SK-N-SH (cell line): ENCODE results near the gene RIPK4. TPM values are rescaled to one million over a fixed set of nuclear protein-coding genes. Genes with fewer than 3 reads are reported as not detected.

ENCODE experiments used
- CTCF ChIA-PET: fragments of 300-600, 350-600 bp; formaldehyde crosslinking; extraction: SDS; loops from one replicate; lab custom pipeline; 2021; lab: Yijun Ruan, JAX
- POLR2A ChIA-PET: fragments of 350-600 bp; sonication (Branson Sonifier 250); formaldehyde crosslinking; extraction: SDS; loops from one replicate; lab custom pipeline; 2020; ENCODE audit warnings: antibody characterized with exemption, inconsistent platforms; lab: Yijun Ruan, JAX
- DNase-seq: peaks from one replicate; pipeline ENCODE4 v3.0.0; 2012
- H2AFZ ChIP-seq: fragments of 200-600 bp; sonication (generic); 2 replicates; pipeline ENCODE4 v1.8.1; 2016; ENCODE audit warnings: antibody characterized with exemption, mild to moderate bottlenecking, low read depth
- H3F3A ChIP-seq: fragments of 200-600 bp; sonication (generic); replicated peaks from 2 replicates; pipeline ENCODE3; 2016; ENCODE audit warnings: antibody characterized with exemption, mild to moderate bottlenecking; ENCODE audit not compliant: insufficient read depth
- H3K27ac ChIP-seq, 2 experiments: fragments of 200-500 bp in 1 of 2; fragments of 200-600 bp in 1 of 2; sonication (Bioruptor generic) in 1 of 2; sonication (generic), shearing (Covaris generic) in 1 of 2; 2 replicates each; pipeline versions ENCODE4 v1.5.1 to v1.6.1; 2014 to 2016; ENCODE audit warnings: low read depth in 2 of 2, inconsistent platforms in 1 of 2, low read length in 1 of 2, mild to moderate bottlenecking in 1 of 2, mixed read lengths in 1 of 2
- H3K27me3 ChIP-seq: fragments of 200-600 bp; sonication (generic), shearing (Covaris generic); 2 replicates; pipeline ENCODE4 v1.6.1; 2016; ENCODE audit warnings: mixed run types; ENCODE audit not compliant: insufficient read depth
- H3K36me3 ChIP-seq, 2 experiments: fragments of 200-500 bp in 1 of 2; fragments of 200-600 bp in 1 of 2; sonication (Bioruptor generic) in 1 of 2; sonication (generic) in 1 of 2; replicated peaks in 1 of 2; 2 replicates each; pipeline versions ENCODE3 to v1.5.1; 2014 to 2016; ENCODE audit warnings: low read length in 1 of 2, mild to moderate bottlenecking in 1 of 2; ENCODE audit not compliant: insufficient read depth in 2 of 2, control insufficient read depth in 1 of 2
- H3K4me1 ChIP-seq, 2 experiments: fragments of 200-500 bp in 1 of 2; fragments of 200-600 bp in 1 of 2; sonication (Bioruptor generic) in 1 of 2; sonication (generic), shearing (Covaris generic) in 1 of 2; 2 replicates each; pipeline versions ENCODE4 v1.5.1 to v1.6.1; 2014 to 2016; ENCODE audit warnings: low read depth in 1 of 2, low read length in 1 of 2, mixed run types in 1 of 2; ENCODE audit not compliant: insufficient read depth in 2 of 2, control insufficient read depth in 1 of 2
- H3K4me2 ChIP-seq: fragments of 200-600 bp; sonication (generic), shearing (Covaris generic); 2 replicates; pipeline ENCODE4 v1.6.1; 2017; ENCODE audit warnings: mixed run types
- H3K4me3 ChIP-seq, 2 experiments: fragments of 200-500 bp in 1 of 2; fragments of 200-600 bp in 1 of 2; sonication (Bioruptor generic) in 1 of 2; sonication (generic), shearing (Covaris generic) in 1 of 2; 2 replicates each; pipeline versions ENCODE4 v1.5.1 to v1.8.1; 2014 to 2016; ENCODE audit warnings: low read depth in 2 of 2, inconsistent platforms in 1 of 2, low read length in 1 of 2, mild to moderate bottlenecking in 1 of 2, mixed read lengths in 1 of 2, moderate library complexity in 1 of 2
- H3K79me2 ChIP-seq: fragments of 200-600 bp; sonication (generic); 2 replicates; pipeline ENCODE4 v1.8.1; 2017; ENCODE audit warnings: mild to moderate bottlenecking; ENCODE audit not compliant: insufficient read depth
- H3K9ac ChIP-seq: fragments of 200-600 bp; sonication (generic); 2 replicates; pipeline ENCODE4 v1.6.1; 2017; ENCODE audit warnings: mixed run types
- H3K9me2 ChIP-seq: fragments of 200-600 bp; sonication (generic); 2 replicates; pipeline ENCODE4 v1.6.1; 2017; ENCODE audit warnings: mixed run types
- H3K9me3 ChIP-seq: fragments of 200-600 bp; sonication (generic); 2 replicates; pipeline ENCODE4 v1.6.1; 2017; ENCODE audit warnings: mixed run types, mild to moderate bottlenecking, moderate library complexity
- H4K20me1 ChIP-seq: fragments of 200-600 bp; sonication (generic); 2 replicates; pipeline ENCODE4 v1.6.1; 2017; ENCODE audit warnings: mild to moderate bottlenecking, mixed run types; ENCODE audit not compliant: insufficient read depth
- FOXJ3 ChIP-seq: sonication (generic); formaldehyde crosslinking; IDR thresholded peaks from 2 replicates; pipeline ENCODE4 v1.5.1; 2020; ENCODE audit warnings: mild to moderate bottlenecking, missing genetic modification reagents
- FOXM1 ChIP-seq: IDR thresholded peaks from 2 replicates; pipeline ENCODE4 v1.4.0; 2012; ENCODE audit warnings: low read depth, mild to moderate bottlenecking
- JUND ChIP-seq: IDR thresholded peaks from 2 replicates; pipeline ENCODE4 v1.4.0; 2012
- MEF2A ChIP-seq: IDR thresholded peaks from 2 replicates; pipeline ENCODE4 v1.4.0; 2012; ENCODE audit warnings: low read depth, borderline replicate concordance
- NFIC ChIP-seq: IDR thresholded peaks from 2 replicates; pipeline ENCODE4 v1.4.0; 2012; ENCODE audit warnings: borderline replicate concordance
- NRF1 ChIP-seq: IDR thresholded peaks from 2 replicates; pipeline ENCODE4 v1.6.1; 2012; ENCODE audit warnings: low read depth, mild to moderate bottlenecking, low read length
- RCOR1 ChIP-seq: fragments of 150-350 bp; IDR thresholded peaks from 2 replicates; pipeline ENCODE4 v1.6.1; 2017; ENCODE audit warnings: antibody characterized with exemption, low read length
- RFX5 ChIP-seq: IDR thresholded peaks from 2 replicates; pipeline ENCODE4 v1.6.1; 2012; ENCODE audit warnings: mild to moderate bottlenecking, improper control_type of control experiment, low read length
- RXRA ChIP-seq: IDR thresholded peaks from 2 replicates; pipeline ENCODE4 v1.4.0; 2012; ENCODE audit warnings: low read depth, mild to moderate bottlenecking, borderline replicate concordance
- TEAD4 ChIP-seq: IDR thresholded peaks from 2 replicates; pipeline ENCODE4 v1.4.0; 2012; ENCODE audit warnings: mild to moderate bottlenecking, borderline replicate concordance; ENCODE audit not compliant: insufficient read depth
- WGBS: methylation state at CpG from one replicate; pipeline ENCODE4 v1.1.6; 2017; ENCODE audit warnings: low lambda C conversion rate; 5-methylcytosine and 5-hydroxymethylcytosine counted together
- polyA plus RNA-seq, 3 experiments: library from polyadenylated mRNA; depleted of rRNA; stranded (reverse); fragments of >200 nt; gene quantifications; 2 replicates each; pipeline ENCODE4 v1.2.3, GENCODE V29; 2012
- TF ChIP-seq, protein P1 (sequence below): fragments of 150-350 bp; IDR thresholded peaks from 2 replicates; pipeline ENCODE4 v1.6.1; 2017; ENCODE audit warnings: antibody characterized with exemption, low read length, low read depth, borderline replicate concordance
- TF ChIP-seq, protein P2 (sequence below): fragments of 150-350 bp; IDR thresholded peaks from 2 replicates; pipeline ENCODE4 v1.6.1; 2016; ENCODE audit warnings: mild to moderate bottlenecking, low read depth, low read length

Gene RIPK4
- polyA plus RNA-seq, 1 of the 3 experiments (the other 2 are of a cell fraction): 11.0 TPM

DNA sequence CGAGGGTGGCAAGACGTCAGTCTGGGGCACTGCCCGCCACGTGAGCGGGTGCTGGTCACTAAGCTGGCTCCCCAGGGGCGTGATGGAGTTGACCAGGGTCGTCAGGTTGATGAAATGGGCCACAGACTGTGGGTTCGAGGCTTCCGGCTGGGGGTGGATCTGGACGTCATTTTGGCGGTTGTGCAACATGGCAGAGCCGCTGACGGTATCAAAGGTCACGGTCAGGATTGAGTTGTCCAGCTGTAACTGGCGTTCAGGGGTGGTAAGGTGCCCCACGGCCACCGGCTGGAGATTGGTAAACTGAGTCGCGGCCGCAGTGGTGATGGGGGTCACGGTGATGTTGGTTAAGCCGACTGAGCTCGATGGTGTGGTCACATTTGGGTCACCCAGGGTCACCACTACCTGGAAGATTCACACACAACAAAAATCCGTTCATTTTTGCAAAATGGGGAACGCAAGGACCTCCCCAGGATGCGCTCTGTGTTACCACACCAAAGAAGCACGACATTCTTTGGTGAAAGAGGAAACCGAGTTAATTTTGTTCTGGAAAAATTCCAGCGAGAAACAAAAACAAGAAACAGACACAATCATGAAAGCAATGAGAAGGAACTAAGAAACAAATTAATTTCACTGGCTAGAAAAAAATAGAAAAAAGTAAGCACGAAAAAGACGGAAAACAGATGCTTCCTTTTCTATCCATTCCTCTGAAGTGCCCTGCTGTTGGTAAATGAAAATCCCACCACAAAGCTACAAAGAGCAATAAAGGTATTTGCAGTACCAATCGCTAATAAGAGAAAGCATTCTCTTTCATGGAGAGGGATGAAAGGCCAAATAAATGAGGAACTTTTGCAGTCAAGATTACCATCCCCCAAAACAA is 34.7 kb upstream of the RIPK4 start (continued):
- TF ChIP-seq NFIC: no peak
- TF ChIP-seq RCOR1: no peak
- no peak for TF ChIP-seq RXRA

DNA sequence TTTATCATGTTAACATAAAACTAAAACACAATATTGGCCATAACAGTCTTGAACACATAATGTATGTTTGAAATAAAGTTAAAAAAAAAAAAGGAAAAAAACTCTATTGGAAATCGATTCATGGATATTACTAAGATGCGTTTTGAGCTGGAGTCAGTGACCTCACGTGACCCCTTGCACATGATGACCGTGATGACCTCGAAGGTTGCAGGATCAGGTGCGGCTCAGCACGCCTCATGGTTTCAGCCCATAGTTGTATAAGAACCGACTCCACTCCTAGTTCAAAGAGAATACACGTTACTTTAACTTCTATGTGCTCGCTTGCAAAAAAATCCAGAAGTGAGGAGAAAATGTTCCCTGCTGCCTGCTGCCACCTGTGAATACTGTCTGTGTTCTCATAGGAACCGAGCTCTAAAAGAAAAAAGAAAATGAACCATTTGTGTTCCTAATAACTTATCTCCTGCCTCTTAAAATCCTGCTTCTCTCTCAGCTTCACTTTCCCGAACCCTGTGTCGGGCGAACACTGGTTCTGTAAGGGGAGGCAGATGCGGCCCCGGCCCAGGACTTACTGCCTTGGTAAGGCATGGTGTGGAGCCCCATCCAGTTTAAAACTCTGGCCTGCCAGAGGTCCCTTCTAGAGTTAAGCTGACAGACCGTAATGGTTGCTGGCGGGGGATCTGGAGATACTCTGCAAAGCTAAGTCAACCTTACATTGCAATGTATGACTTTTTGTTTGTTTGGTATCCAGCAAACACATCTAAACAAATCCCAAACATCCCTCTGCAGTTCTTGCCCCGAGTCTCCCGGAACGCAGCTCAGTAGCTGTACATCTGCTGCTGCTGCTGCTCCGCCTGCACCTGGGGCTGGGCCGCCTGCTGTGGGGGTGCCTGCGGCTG is 33.8 kb upstream of the RIPK4 start:
- TF ChIP-seq RCOR1 (no peak), RFX5 (no peak)
- TF ChIP-seq, protein P1, sequence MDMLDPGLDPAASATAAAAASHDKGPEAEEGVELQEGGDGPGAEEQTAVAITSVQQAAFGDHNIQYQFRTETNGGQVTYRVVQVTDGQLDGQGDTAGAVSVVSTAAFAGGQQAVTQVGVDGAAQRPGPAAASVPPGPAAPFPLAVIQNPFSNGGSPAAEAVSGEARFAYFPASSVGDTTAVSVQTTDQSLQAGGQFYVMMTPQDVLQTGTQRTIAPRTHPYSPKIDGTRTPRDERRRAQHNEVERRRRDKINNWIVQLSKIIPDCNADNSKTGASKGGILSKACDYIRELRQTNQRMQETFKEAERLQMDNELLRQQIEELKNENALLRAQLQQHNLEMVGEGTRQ: no peak
- TF ChIP-seq, protein P2, sequence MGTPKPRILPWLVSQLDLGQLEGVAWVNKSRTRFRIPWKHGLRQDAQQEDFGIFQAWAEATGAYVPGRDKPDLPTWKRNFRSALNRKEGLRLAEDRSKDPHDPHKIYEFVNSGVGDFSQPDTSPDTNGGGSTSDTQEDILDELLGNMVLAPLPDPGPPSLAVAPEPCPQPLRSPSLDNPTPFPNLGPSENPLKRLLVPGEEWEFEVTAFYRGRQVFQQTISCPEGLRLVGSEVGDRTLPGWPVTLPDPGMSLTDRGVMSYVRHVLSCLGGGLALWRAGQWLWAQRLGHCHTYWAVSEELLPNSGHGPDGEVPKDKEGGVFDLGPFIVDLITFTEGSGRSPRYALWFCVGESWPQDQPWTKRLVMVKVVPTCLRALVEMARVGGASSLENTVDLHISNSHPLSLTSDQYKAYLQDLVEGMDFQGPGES: no peak
- no peak overlapping the region for H3K4me3 ChIP-seq
- H3K79me2 ChIP-seq: no peaks in the 10 kb centered on the region
- no peak for DNase-seq
- no peak overlapping the region for H3K4me2 ChIP-seq
- H3K4me1 ChIP-seq: no peaks in the 10 kb centered on the region
- H3K36me3 ChIP-seq: peaks cover 3 to 33% of the 10 kb centered on the region in 2 experiments
- CTCF ChIA-PET: interaction anchor here (0.6 to 3.2 kb wide), 3 partner anchors 16 to 22 kb away, joined by 3 to 15 read pairs (median 4); no protein-coding TSS in a partner anchor
- H3K9me2 ChIP-seq: no peaks in the 10 kb centered on the region
- H3K9me3 ChIP-seq: no peaks in the 10 kb centered on the region
- H3K9ac ChIP-seq: no peak overlapping the region
- WGBS: 91% methylated on average over 23 of the region's 24 CpGs
- POLR2A ChIA-PET: no interaction called here
- H4K20me1 ChIP-seq: no peaks in the 10 kb centered on the region
- H3K27ac ChIP-seq: no peak overlapping the region
- H3K27me3 ChIP-seq: no peaks in the 10 kb centered on the region
- H2AFZ ChIP-seq: no peak overlapping the region
- no peaks in the 10 kb centered on the region for H3F3A ChIP-seq

DNA sequence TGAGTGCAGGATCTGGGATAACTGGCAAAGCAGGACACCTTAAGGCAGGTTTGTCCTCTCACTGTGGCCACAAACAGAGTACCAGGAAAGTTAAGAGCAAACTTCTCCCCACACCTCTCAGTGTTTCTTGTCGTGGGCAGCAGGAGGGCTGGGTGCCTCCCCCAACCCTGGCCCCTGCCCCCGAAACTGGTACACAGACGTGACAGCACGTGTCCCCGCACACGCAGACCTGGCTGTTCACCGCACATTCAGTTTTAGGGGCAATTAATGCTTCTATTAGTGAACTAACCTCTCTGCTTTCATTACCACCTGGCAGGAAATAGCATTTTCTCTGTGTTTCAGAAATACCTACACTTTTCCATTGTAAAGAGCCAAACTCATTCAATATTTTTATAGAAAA is 32.9 kb upstream of the RIPK4 start:
- Histone ChIP-seq H3K36me3 (peaks cover 3 to 33% of the 10 kb centered on the region in 2 experiments), H3K9ac (no peak overlapping the region), H3K79me2 (no peaks in the 10 kb centered on the region), H3K9me3 (no peaks in the 10 kb centered on the region), H3K4me2 (no peak overlapping the region), H3K4me3 (no peak overlapping the region), H4K20me1 (no peaks in the 10 kb centered on the region), H3K27me3 (no peaks in the 10 kb centered on the region), H3K9me2 (no peaks in the 10 kb centered on the region), H3K4me1 (no peaks in the 10 kb centered on the region), H3K27ac (no peak overlapping the region), H3F3A (no peaks in the 10 kb centered on the region), H2AFZ (no peak overlapping the region)
- POLR2A ChIA-PET: no interaction called here
- 97% methylated on average over 7 of the region's 7 CpGs for WGBS
- CTCF ChIA-PET: no interaction called here
- no peak for DNase-seq
- TF ChIP-seq TEAD4 (no peak), NRF1 (no peak), MEF2A (no peak), JUND (no peak), FOXJ3 (CRISPR knock-in tag) (no peak), FOXM1 (no peak)
- TF ChIP-seq, protein P1: no peak
